H1 (cell line): ENCODE results near the gene MAP7D2. TPM values are rescaled to one million over a fixed set of nuclear protein-coding genes. Genes with fewer than 3 reads are reported as not detected.
A peak's percentile ranks its signal among the peaks of the same experiment; 100 is the strongest.

Source experiments
- CTCF ChIA-PET: fragments of 300-600 bp; sonication (Branson Sonifier 250); formaldehyde crosslinking; loops from one replicate; lab custom pipeline; 2021; ENCODE audit not compliant: partially characterized antibody; lab: Charles Lee
- POLR2A ChIA-PET: fragments of 300-600 bp; sonication (Branson Sonifier 250); formaldehyde crosslinking; loops from one replicate; lab custom pipeline; 2021; ENCODE audit warnings: inconsistent platforms; ENCODE audit not compliant: partially characterized antibody; lab: Charles Lee
- DNase-seq, 2 experiments: peaks; one replicate each; pipeline versions ENCODE4 v3.0.0 to v3.0.0-alpha.2; 2010 to 2022; ENCODE audit warnings: low spot score in 2 of 2, low read depth in 1 of 2, mixed read lengths in 1 of 2
- FAIRE-seq: peaks from 2 replicates; lab custom pipeline; 2011; peaks lifted over from hg19 to GRCh38; lab: Jason Lieb, UNC
- H2AFZ ChIP-seq: 2 replicates; pipeline ENCODE4 v1.8.1; 2012; ENCODE audit warnings: low read length, inconsistent platforms
- H2AK5ac ChIP-seq: 2 replicates; pipeline ENCODE4 v1.6.1; 2013; ENCODE audit warnings: low read depth, low read length
- H2BK120ac ChIP-seq: replicated peaks from 2 replicates; pipeline ENCODE3; 2013; ENCODE audit warnings: low read depth, low read length, inconsistent platforms
- H2BK12ac ChIP-seq: 2 replicates; pipeline ENCODE4 v1.6.1; 2013; ENCODE audit warnings: low read depth, low read length
- H2BK15ac ChIP-seq: 2 replicates; pipeline ENCODE4 v1.6.1; 2013; ENCODE audit warnings: low read length
- H2BK20ac ChIP-seq: 2 replicates; pipeline ENCODE4 v1.6.1; 2013; ENCODE audit warnings: low read length
- H2BK5ac ChIP-seq: 2 replicates; pipeline ENCODE4 v1.6.1; 2013; ENCODE audit warnings: low read depth, low read length
- H3K14ac ChIP-seq: 2 replicates; pipeline ENCODE4 v1.6.1; 2013; ENCODE audit warnings: inconsistent platforms; ENCODE audit not compliant: insufficient read length
- H3K18ac ChIP-seq: 2 replicates; pipeline ENCODE4 v1.6.1; 2013; ENCODE audit warnings: low read length; ENCODE audit errors: extremely low read depth
- H3K23ac ChIP-seq: 2 replicates; pipeline ENCODE4 v1.6.1; 2013; ENCODE audit warnings: inconsistent platforms; ENCODE audit not compliant: insufficient read length
- H3K23me2 ChIP-seq: 2 replicates; pipeline ENCODE4 v1.6.1; 2013; ENCODE audit warnings: low read depth, low read length
- H3K27ac ChIP-seq: 2 replicates; pipeline ENCODE4 v1.6.1; 2011; ENCODE audit warnings: low read depth, low read length, inconsistent platforms
- H3K27me3 ChIP-seq, 4 experiments: replicated peaks in 1 of 4; 1 replicate in 1 of 4; 2 replicates in 3 of 4; pipeline versions ENCODE4 v1.6.1 to v1.8.1; 2011 to 2013; ENCODE audit warnings: low read length in 3 of 4, mild to moderate bottlenecking in 3 of 4, inconsistent platforms in 2 of 4, mixed read lengths in 2 of 4, moderate library complexity in 1 of 4; ENCODE audit not compliant: control insufficient read depth in 3 of 4, insufficient read depth in 3 of 4; ENCODE audit errors: extremely low read depth in 1 of 4
- H3K36me3 ChIP-seq, 4 experiments: 2 replicates each; pipeline versions ENCODE4 v1.6.1 to v1.8.1; 2011 to 2013; ENCODE audit warnings: mild to moderate bottlenecking in 4 of 4, low read length in 3 of 4, moderate library complexity in 2 of 4, control low read depth in 1 of 4, inconsistent platforms in 1 of 4; ENCODE audit not compliant: insufficient read depth in 4 of 4, control insufficient read depth in 2 of 4
- H3K4ac ChIP-seq: replicated peaks from 2 replicates; pipeline ENCODE3; 2013; ENCODE audit warnings: low read length, low read depth, mixed read lengths, inconsistent platforms; ENCODE audit not compliant: insufficient read length
- H3K4me1 ChIP-seq, 4 experiments: replicated peaks in 1 of 4; 1 replicate in 1 of 4; 2 replicates in 3 of 4; pipeline versions ENCODE4 v1.6.1 to v1.8.1; 2011 to 2013; ENCODE audit warnings: low read length in 3 of 4, inconsistent platforms in 2 of 4, mixed read lengths in 1 of 4; ENCODE audit not compliant: insufficient read depth in 4 of 4, control insufficient read depth in 3 of 4
- H3K4me2 ChIP-seq, 2 experiments: 2 replicates each; pipeline versions ENCODE4 v1.6.1 to v1.8.1; 2011 to 2013; ENCODE audit warnings: low read depth in 2 of 2, low read length in 2 of 2, control low read depth in 1 of 2, inconsistent platforms in 1 of 2, mild to moderate bottlenecking in 1 of 2; ENCODE audit not compliant: insufficient read depth in 1 of 2
- H3K4me3 ChIP-seq, 4 experiments: fragments of 200-600, 300-600 bp in 1 of 4; sonication (generic), shearing (Covaris generic), sonication (Bioruptor Twin) in 1 of 4; 2 replicates each; pipeline versions ENCODE4 v1.5.1 to v1.8.1; 2011 to 2016; ENCODE audit warnings: low read length in 4 of 4, low read depth in 3 of 4, control low read depth in 2 of 4, inconsistent platforms in 2 of 4, mild to moderate bottlenecking in 2 of 4, mixed read lengths in 1 of 4, moderate library complexity in 1 of 4; ENCODE audit not compliant: insufficient read depth in 2 of 4; ENCODE audit errors: extremely low read depth in 1 of 4
- H3K56ac ChIP-seq: replicated peaks from 2 replicates; pipeline ENCODE3; 2013; ENCODE audit warnings: low read depth, mild to moderate bottlenecking, mixed read lengths, low read length, inconsistent platforms; ENCODE audit not compliant: insufficient read length
- H3K79me1 ChIP-seq: 2 replicates; pipeline ENCODE4 v1.6.1; 2013; ENCODE audit warnings: low read depth, low read length, control low read depth
- H3K79me2 ChIP-seq, 2 experiments: 2 replicates each; pipeline versions ENCODE4 v1.6.1 to v1.8.1; 2012 to 2013; ENCODE audit warnings: low read length in 2 of 2, mild to moderate bottlenecking in 2 of 2, inconsistent platforms in 1 of 2; ENCODE audit not compliant: insufficient read depth in 2 of 2, control insufficient read depth in 1 of 2
- H3K9ac ChIP-seq, 4 experiments: replicated peaks in 1 of 4; 1 replicate in 1 of 4; 2 replicates in 3 of 4; pipeline versions ENCODE4 v1.6.1 to v1.8.1; 2011 to 2013; ENCODE audit warnings: low read depth in 3 of 4, low read length in 3 of 4, control low read depth in 2 of 4, mild to moderate bottlenecking in 2 of 4, moderate library complexity in 2 of 4, inconsistent platforms in 1 of 4; ENCODE audit errors: extremely low read depth in 1 of 4
- H3K9me3 ChIP-seq, 2 experiments: 2 replicates each; pipeline versions ENCODE4 v1.6.1 to v1.8.1; 2012 to 2013; ENCODE audit warnings: mild to moderate bottlenecking in 2 of 2, moderate library complexity in 2 of 2, control low read depth in 1 of 2, inconsistent platforms in 1 of 2, low read depth in 1 of 2, low read length in 1 of 2, mixed read lengths in 1 of 2; ENCODE audit not compliant: insufficient read depth in 2 of 2
- H4K20me1 ChIP-seq, 2 experiments: replicated peaks in 1 of 2; 2 replicates each; pipeline versions ENCODE3 to v1.8.1; 2011 to 2013; ENCODE audit warnings: inconsistent platforms in 2 of 2, low read length in 2 of 2, mild to moderate bottlenecking in 1 of 2; ENCODE audit not compliant: insufficient read depth in 2 of 2, control insufficient read depth in 1 of 2
- H4K5ac ChIP-seq: 2 replicates; pipeline ENCODE4 v1.6.1; 2013; ENCODE audit warnings: low read length, low read depth, mixed read lengths, inconsistent platforms; ENCODE audit not compliant: insufficient read length
- H4K8ac ChIP-seq: 2 replicates; pipeline ENCODE4 v1.8.0; 2013; ENCODE audit warnings: mild to moderate bottlenecking, moderate library complexity, low read length, inconsistent platforms; ENCODE audit not compliant: insufficient read depth; ENCODE audit errors: extremely low read depth
- H4K91ac ChIP-seq: replicated peaks from 2 replicates; pipeline ENCODE3; 2013; ENCODE audit warnings: low read length, mixed read lengths, inconsistent platforms; ENCODE audit not compliant: insufficient read length
- BCL11A ChIP-seq, 2 experiments: IDR thresholded peaks; one replicate each; pipeline ENCODE4 v1.6.1; 2011; ENCODE audit warnings: low read depth in 2 of 2, low read length in 2 of 2, mild to moderate bottlenecking in 2 of 2
- CHD2 ChIP-seq: IDR thresholded peaks from 2 replicates; pipeline ENCODE4 v1.6.1; 2012; ENCODE audit warnings: low read length, improper control_type of control experiment
- KDM4A ChIP-seq: IDR thresholded peaks from one replicate; pipeline ENCODE4 v1.7.1; 2012; ENCODE audit warnings: low read depth, mild to moderate bottlenecking, moderate library complexity, low read length, inconsistent platforms; ENCODE audit not compliant: severe bottlenecking
- POU5F1 ChIP-seq: IDR thresholded peaks from 2 replicates; pipeline ENCODE4 v1.6.1; 2011; ENCODE audit warnings: low read depth, mild to moderate bottlenecking, low read length, moderate library complexity
- RAD21 ChIP-seq, 2 experiments: IDR thresholded peaks in 1 of 2; conservative IDR thresholded peaks in 1 of 2; 2 replicates each; pipeline ENCODE4 v1.6.1; 2011; ENCODE audit warnings: low read depth in 2 of 2, low read length in 2 of 2, improper control_type of control experiment in 1 of 2, inconsistent platforms in 1 of 2, mild to moderate bottlenecking in 1 of 2, moderate library complexity in 1 of 2
- WGBS, 2 experiments: shearing (Covaris generic) in 1 of 2; methylation state at CpG; one replicate each; pipeline versions ENCODE4 v1.1.6 to v1.1.7; 2013 to 2015; ENCODE audit warnings: low lambda C conversion rate in 2 of 2, mixed read lengths in 2 of 2, inconsistent platforms in 1 of 2, low coverage in 1 of 2, missing lambda C conversion rate in 1 of 2; ENCODE audit not compliant: insufficient replicate concordance in 2 of 2, insufficient coverage in 1 of 2, insufficient read length in 1 of 2; ENCODE audit errors: extremely low coverage in 1 of 2, missing lambda C conversion rate in 1 of 2; 5-methylcytosine and 5-hydroxymethylcytosine counted together
- polyA plus RNA-seq, 7 experiments: library from polyadenylated mRNA; depleted of rRNA in 3 of 7; stranded (reverse) in 5 of 7; unstranded in 2 of 7; fragments of >200 nt in 5 of 7; fragments of 200-250 nt in 2 of 7; gene quantifications; 1 replicate in 5 of 7; 2 replicates in 1 of 7; 4 replicates in 1 of 7; pipeline versions ENCODE4 v1.2.1 to v1.2.3, GENCODE V29; 2011 to 2013; ENCODE audit warnings: missing spikeins in 2 of 7, mixed read lengths in 2 of 7
- total RNA-seq: library from RNA; stranded (reverse); fragmentation: NEBNext Ultra II Directional; extraction: Animal tissue kit (Norgen Biotek cat#: 25700); gene quantifications from 2 replicates; pipeline ENCODE4 v1.2.1, GENCODE V29; 2021
- TF ChIP-seq, protein P1 (sequence below), 3 experiments: IDR thresholded peaks; 1 replicate in 2 of 3; 2 replicates in 1 of 3; pipeline versions ENCODE4 v1.5.1 to v1.6.1; 2011; ENCODE audit warnings: low read length in 3 of 3, mild to moderate bottlenecking in 3 of 3, inconsistent platforms in 2 of 3, low read depth in 1 of 3, moderate library complexity in 1 of 3; ENCODE audit not compliant: insufficient read depth in 1 of 3; ENCODE audit errors: control extremely low read depth in 1 of 3
- TF ChIP-seq, protein P2 (sequence below): IDR thresholded peaks from 2 replicates; pipeline ENCODE4 v1.6.1; 2011; ENCODE audit warnings: low read depth, mild to moderate bottlenecking, low read length; ENCODE audit not compliant: insufficient read depth

The MAP7D2 gene
- total and polyA plus RNA-seq, 2 of the 8 experiments (the other 6 are each of a cell fraction or from before 2014, with no cell fraction given), result 0.65 to 0.83 TPM

DNA sequence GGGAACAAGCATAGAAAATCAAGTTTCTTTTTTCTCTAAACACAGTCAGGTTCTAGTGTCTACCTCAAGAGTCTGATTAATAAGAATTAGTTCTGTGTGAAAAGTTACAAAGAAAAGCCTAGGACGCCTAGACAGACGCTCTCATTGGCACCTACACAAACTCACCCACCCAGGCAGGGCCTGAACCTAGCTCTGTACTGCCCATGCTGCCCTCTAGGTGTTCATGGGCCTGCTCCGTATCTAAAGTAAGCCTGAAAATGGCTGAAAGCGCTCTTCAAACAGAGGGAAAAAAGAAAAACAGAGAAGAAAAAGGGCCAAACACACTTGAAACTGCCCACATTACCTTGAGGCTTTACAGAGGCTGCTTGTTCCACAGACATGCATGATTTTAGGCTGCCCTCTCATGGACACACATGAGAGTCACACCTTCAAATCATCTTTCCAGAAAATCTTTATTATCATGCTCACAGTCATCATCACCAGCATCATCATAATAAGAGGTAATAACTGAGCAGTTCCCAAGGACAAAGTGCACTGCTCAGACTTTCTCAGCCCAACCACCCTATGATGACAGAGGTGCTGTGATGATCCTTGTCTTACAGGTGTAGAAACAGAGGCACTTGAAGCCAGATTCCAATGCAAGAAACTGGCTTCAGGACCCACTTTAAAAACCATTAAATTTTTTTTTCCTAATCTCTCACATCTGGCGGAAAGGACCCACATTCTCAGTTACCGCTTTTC, 49.6 kb downstream of the MAP7D2 start:
- H2BK120ac ChIP-seq, result no peak overlapping the region
- no peak overlapping the region for H3K56ac ChIP-seq
- 78% methylated on average over 6 of the region's 6 CpGs; no CpG with 5 or more reads in 1 of the 2 experiments for WGBS, 2 experiments
- no peak overlapping the region for H2BK20ac ChIP-seq
- no peak overlapping the region for H3K4ac ChIP-seq
- no peaks in the 10 kb centered on the region for H3K79me2 ChIP-seq
- no peaks in the 10 kb centered on the region for H3K23me2 ChIP-seq
- H3K18ac ChIP-seq, result no peak overlapping the region
- H2AK5ac ChIP-seq, result no peak overlapping the region
- H3K36me3 ChIP-seq, result no peaks in the 10 kb centered on the region
- ChIA-PET CTCF (interaction anchor here (0.8 to 2.7 kb wide), 18 partner anchors 9 to 327 kb away, joined by 3 to 10 read pairs (median 3); partner anchors contain the start of gene EIF1AX), POLR2A (interaction anchor here (1.1 kb wide), 1 partner anchor 163 kb away, joined by 3 read pairs; no protein-coding TSS in a partner anchor)
- H4K20me1 ChIP-seq, result no peaks in the 10 kb centered on the region
- H4K91ac ChIP-seq, result no peak overlapping the region
- H3K27ac ChIP-seq, result peak overlapping the region; percentile 20; the same call in 1 of the 2 replicates
- H2BK15ac ChIP-seq, result no peak overlapping the region
- H4K8ac ChIP-seq, result no peak overlapping the region
- FAIRE-seq (no peak), DNase-seq (no peak)
- no peak overlapping the region for H3K4me3 ChIP-seq
- no peak overlapping the region for H3K4me2 ChIP-seq
- H3K4me1 ChIP-seq, result peaks cover 0 to 2% (median 0%) of the 10 kb centered on the region in 4 experiments; a peak in 2 of 7 replicates
- H2AFZ ChIP-seq, result peak overlapping the region; percentile 62; the same call in 1 of the 2 replicates
- no peak overlapping the region for H2BK5ac ChIP-seq
- no peak overlapping the region for H2BK12ac ChIP-seq
- TF ChIP-seq KDM4A, result no peak
- TF ChIP-seq, protein P1, sequence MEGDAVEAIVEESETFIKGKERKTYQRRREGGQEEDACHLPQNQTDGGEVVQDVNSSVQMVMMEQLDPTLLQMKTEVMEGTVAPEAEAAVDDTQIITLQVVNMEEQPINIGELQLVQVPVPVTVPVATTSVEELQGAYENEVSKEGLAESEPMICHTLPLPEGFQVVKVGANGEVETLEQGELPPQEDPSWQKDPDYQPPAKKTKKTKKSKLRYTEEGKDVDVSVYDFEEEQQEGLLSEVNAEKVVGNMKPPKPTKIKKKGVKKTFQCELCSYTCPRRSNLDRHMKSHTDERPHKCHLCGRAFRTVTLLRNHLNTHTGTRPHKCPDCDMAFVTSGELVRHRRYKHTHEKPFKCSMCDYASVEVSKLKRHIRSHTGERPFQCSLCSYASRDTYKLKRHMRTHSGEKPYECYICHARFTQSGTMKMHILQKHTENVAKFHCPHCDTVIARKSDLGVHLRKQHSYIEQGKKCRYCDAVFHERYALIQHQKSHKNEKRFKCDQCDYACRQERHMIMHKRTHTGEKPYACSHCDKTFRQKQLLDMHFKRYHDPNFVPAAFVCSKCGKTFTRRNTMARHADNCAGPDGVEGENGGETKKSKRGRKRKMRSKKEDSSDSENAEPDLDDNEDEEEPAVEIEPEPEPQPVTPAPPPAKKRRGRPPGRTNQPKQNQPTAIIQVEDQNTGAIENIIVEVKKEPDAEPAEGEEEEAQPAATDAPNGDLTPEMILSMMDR (IDR thresholded peaks at IDR 0.05; ENCODE audit: control extremely low read depth in 1 of 3, insufficient read depth in 1 of 3, low read depth in 1 of 3, low read length in 3 of 3), result peak in 2 of 3 experiments; percentile 32 to 53; a peak in 2 of 4 replicates
- TF ChIP-seq RAD21 (IDR thresholded peaks at IDR 0.05 in 1 of 2, conservative IDR thresholded peaks at IDR 0.05 in 1 of 2; ENCODE audit: low read depth in 2 of 2, low read length in 2 of 2), result peak; percentile 74
- TF ChIP-seq, protein P2, sequence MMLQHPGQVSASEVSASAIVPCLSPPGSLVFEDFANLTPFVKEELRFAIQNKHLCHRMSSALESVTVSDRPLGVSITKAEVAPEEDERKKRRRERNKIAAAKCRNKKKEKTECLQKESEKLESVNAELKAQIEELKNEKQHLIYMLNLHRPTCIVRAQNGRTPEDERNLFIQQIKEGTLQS, result no peak
- no peak for TF ChIP-seq CHD2
- TF ChIP-seq BCL11A (IDR thresholded peaks at IDR 0.05; ENCODE audit: low read depth in 2 of 2, low read length in 2 of 2), result no peak
- TF ChIP-seq POU5F1, result no peak
- no peak overlapping the region for H4K5ac ChIP-seq
- no peak overlapping the region for H3K9ac ChIP-seq
- no peaks in the 10 kb centered on the region for H3K79me1 ChIP-seq
- H3K27me3 ChIP-seq, result no peaks in the 10 kb centered on the region
- no peak overlapping the region for H3K14ac ChIP-seq
- H3K9me3 ChIP-seq, result no peaks in the 10 kb centered on the region
- H3K23ac ChIP-seq, result no peak overlapping the region
